NCI-H748 treated with DMSO at 0.1 percent for 48 hours (cell line): ENCODE data around the gene KCNQ1.

Source experiments
- DNase-seq: peaks from one replicate; lab custom pipeline; 2025; lab: John Stamatoyannopoulos, UW

KCNQ1 gene

DNA sequence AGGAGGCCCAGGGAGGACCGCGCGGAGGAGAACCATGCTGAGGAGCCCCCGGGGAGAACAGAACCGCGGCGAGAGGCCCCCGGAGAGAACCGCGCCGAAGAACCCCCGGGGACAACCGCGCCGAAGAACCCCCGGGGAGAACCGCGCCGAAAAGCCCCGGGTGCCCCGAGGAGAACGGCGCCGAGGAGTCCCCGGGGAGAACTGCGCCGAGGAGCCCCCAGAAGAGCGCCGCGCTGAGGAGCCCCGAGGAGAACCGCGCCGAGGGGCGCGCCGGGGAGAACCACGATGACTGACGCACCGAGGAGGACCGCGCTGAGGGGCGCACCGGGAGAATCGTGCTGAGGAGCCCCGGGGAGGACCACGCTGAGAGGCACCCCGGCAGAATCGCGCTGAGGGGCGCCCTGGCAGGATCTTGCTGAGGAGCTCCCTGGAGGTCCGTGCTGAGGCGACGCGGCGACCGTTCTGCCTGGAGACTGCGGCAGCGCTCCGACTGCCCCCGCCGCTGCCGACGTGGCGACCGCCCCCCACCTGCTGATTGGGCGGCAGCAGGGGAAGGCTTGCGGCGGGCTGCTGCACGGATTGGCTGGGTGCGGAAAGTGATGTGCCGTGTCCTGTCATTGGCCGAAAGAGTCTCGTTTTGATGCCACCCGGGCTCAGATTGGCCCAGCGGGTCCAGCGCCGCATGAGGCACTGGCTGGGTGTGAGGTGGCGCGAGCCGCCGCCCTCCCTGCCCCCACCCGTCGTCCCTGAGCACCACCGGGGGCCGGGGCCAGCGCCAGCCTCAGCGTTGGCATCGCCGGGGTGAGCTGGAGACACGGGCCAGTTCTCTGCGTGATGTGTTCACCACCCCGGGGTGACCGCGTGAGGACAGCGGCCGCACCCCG is 255.0 kb downstream of the KCNQ1 start, which contains the start of gene KCNQ1OT1:
KCNQ1OT1 (minus strand) TSS at position 464 of the 884 bp plus-strand sequence.
- DNase-seq, result peak; percentile 51

DNA sequence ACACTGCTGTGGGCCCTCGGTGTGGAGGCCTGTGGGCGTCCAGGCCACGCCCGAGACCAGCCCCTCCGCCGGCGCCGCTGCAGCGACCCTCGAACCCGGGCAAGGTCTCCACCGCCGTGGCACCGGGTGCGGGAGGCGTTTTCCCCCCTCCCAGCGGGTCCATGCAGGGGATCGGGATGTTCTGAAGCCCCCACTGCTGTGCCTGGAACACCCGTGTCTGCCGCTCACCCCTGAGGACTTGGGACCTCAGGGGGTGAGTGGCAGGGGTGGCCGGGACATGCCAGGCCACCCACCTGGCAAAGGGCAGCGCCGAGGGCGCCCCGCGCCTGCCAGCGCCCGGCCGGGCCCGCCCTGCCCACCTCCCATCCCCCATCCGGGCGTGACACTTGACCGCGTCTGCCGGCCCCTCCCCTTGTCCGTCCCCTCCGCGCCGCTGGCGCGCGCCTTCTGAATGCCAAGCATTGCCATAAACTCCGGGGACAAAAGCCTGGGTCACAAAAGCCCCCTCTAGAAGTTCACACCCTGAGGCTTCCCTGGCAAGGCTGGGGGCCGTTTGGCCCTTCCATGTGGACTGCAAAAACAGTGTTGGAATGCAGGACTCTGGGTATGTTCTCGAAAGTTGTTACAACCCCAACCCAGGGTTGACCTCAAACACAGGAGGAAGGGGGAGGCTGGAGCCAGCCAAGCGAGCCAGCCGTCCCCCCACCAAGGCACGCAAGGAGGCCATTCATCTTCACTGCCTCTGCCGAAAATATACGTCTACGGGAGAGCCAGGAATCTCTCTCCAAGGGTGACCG is 255.8 kb downstream of the KCNQ1 start:
- no peak for DNase-seq

DNA sequence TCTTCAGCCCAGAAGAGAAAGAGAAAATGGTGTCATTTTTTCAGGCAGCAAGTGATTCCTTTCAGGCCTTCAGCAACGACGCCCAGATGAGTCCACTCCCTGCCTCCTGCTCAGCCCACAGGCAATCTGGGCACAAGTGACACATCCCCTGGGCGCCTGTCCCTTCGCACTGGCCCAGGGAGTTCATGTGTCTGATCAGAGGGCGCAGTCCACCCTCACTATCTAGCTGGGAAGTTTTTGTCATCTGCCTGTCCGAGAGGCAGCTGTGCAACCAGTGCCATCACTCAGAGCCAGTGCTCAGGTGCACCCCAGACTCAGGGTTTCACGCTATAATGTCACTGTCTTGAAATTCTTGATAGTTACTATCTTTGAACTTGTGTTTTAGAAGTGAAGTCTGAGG is 256.4 kb downstream of the KCNQ1 start:
- no peak for DNase-seq

DNA sequence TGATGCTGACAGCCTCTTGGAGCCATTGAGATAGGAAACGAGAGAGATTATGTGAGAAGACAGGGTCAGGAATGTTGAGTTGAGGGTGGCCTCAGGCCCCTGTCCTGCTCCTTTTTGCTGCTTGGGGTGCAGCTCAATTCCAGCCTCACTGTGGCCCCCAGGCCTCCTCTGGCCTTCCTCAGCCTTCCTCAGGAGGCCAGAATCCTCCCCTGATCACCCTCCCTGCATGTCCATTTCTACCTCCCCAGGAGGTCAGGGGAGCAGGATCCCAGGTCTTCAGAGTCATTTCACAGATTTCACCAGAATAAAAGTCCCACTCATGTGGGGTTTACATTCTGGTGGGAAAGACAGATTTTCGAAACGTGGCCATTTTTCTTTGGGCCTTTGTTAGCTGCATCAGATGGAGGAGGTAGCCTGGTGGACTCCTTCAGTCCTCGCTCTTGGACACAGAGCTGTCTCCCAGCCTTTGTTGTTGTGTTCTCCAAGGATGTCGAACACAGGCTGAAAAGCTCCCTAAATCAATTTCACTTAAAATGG is 257.2 kb downstream of the KCNQ1 start:
- no peak for DNase-seq

DNA sequence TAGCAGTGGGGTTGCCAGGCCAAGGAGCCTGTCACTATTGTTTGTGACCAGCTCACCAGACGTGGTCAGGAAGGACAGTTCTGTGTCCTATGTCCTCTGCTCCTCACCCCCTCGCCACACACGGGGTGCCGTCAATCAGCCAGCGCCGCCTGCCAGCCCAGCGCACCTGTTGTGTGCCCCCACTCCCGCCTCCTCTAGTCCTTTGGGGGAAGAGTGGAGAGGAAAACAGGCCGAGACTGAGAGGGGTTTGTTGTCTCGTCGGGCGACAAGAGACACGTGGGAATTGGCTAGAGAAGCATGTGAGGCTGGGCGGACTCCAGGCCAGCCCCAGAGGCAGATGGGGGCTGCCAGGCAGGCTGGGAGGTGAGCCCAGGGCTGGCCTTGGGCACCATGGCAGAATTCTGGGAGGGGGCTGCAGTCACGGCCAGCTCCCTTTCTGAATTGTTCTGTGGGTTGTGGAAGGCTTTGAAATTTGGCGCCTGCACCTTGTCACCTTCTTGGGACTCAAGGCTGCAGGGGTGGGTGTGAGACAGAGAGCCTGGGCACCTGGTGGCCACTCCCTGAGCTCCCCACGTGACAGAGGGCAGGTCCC is 258.1 kb downstream of the KCNQ1 start:
- DNase-seq, result no peak

DNA sequence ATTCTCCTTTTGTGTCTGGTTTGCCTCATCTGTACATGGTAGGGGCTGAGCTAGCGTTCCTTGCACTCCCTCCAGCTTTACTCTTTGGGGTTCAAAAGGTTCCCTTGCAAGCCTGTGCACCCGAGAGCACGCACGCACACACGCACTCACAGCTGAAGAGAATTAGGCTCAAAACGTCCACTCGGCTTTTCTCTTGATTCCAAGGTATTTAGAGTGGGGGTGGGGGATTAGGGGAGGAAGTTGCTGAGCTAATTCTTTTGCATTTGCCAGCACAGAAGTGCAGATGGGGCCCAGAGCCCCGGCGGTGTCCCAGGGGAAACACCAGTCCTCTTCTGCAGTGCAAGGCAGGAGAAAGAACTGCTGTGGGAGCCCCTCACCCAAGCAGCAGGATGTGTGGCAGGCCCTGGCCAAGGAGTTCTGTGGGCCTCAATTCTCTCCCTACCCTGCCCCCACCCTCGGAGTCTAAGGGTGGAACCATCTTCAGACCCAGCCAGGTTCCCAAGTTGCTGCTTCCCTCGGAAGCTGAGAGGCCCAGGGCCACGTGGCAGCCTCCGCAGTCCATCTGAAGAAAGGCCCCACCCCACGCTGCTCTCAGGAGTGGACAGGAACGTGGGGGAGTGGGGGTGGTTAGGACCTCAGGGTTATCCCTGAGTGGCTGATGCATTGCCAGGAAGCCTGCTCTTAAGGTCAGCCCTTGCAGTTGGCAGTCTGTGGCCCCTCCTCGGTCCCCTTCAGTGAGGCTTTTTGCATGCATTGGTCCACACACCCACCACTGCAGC is 258.7 kb downstream of the KCNQ1 start:
- DNase-seq, result no peak

DNA sequence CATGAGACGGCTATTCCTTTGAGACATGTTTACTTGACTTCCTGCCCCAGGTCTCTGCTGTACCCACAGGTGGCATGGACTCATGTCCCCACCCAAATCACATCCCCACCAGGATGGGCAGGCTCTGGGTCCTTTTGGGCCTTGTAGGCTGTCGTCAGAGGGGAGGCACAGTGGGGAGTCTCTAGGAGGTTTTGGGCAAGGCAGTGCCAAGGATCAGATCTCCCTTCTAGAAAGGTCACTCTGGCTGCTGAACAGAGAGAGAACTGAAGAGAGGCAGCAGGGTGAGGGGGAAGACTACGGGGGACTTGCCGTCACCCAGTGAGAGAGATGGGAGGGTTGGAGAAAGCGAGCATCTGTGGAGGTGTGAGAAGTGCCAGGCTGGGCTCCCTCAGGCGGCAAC is 259.5 kb downstream of the KCNQ1 start:
- DNase-seq, result no peak

DNA sequence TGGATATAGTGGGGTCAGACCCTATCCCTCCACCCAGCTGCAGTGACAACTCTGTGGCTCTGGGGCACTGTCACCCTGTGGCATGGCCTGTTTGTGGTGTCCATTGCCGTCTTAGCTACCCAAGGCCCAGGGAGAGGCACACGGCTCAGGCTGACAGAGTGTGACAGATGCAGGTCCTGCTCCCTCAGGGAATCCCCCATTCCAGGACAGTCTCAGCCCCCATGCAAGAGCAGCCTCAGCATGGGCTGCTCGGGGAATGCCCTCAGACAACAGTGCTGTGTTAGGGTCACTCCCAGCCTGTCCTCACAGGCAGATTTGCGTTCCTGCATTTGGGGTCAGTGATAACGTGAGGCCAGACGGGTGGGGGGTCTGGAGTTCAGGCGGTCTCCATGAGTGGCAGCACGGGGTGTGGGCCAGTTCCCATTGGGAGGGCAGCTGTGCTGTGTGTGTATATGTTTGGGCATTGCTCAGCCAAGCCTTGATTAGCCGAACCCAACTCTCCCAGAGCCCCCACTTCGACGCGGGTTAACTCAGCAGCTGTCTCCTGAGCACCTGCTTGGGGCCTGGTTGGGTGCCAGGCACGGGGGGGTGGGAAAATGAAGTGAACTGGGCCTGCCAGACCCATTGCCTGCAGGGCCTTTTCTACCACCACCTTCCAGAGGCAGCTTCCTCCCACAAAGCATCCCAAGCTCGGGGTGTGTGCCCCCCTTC is 260.2 kb downstream of the KCNQ1 start:
- no peak for DNase-seq

DNA sequence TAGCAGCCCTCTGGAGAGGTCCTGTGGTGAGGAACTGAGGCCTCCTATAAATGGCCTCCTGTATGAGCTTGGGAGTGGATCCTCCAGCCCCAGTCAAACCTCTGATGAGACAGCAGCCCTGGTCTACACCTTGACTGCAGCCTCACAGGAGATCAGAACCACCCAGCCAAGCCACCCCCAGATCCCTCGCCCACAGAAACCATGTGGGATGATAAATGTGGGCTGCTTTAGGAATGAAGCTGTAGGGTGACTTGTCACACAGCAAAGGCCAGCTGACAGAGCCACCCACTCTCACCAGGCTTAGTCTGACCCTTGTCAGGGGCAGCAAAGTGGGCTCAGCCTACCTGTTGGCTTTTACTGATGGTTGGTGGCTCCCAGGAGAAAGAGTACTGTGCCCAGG is 261.5 kb downstream of the KCNQ1 start:
- DNase-seq, result no peak

DNA sequence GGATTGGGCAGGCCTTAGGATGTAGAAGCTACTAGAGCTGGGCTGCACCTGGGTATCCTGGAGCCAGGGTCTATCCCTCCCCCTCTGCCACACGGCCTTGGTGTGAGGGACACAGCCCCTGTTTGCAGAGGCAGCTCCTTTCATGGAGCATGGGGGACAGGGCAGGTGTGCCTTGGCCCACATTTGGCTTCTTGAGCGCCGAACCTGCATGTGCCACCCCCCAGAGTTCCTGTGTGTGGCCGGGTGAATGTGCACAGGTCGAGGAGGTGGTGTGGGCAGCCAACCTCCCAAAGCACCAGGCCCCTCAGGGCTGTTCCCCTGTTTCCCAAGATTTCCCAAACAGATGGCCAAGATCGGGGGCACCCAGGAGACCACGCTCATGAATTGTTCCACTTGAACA is 262.9 kb downstream of the KCNQ1 start:
- DNase-seq, result no peak

DNA sequence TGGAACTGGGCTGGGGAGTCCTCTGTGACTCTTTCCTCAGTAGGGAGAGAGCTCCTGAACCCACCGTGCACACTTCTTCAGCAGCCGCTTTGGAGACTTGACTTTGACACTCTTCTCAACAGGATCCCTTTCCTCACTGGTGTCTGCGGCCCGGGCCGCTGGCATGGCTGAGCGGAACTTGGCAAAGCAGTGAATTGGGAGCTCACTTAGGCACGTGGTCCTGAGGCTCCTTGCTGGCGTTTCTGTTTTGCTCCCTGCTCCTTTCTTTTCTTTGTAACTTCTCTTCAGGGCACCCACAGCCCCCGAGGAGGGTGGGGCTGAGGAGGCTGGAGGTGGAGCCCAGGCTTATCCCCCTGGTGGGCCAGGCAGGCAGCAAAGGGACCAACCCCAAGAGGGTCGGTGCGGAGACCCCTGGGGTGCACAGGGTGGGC is 263.4 kb downstream of the KCNQ1 start:
- DNase-seq, result no peak

DNA sequence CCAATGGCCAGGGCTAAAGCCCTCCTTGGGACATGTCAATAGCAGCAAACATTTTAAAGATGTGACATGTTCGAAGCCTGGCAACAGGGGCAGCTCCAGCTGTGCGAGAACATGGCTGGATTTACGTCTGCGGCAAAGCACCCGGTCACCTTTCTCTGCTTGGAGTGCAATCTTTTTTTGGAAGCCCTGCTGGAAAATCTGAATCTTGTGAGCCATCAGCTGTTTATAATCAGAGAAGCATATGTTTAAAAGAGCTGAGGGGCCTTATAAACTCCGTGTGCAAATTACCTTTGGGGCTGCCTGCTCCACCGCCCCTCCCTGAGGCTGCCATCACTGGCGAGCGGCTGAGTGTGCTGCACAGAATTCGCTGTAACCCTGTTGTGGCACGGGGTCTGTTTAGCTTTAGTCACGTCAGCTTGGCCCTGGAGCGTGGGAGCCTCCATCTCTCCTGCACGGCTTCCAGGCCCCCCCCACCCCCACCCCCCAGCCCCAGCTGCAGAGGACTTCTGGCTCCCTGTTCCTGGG is 264.0 kb downstream of the KCNQ1 start:
- DNase-seq, result no peak

DNA sequence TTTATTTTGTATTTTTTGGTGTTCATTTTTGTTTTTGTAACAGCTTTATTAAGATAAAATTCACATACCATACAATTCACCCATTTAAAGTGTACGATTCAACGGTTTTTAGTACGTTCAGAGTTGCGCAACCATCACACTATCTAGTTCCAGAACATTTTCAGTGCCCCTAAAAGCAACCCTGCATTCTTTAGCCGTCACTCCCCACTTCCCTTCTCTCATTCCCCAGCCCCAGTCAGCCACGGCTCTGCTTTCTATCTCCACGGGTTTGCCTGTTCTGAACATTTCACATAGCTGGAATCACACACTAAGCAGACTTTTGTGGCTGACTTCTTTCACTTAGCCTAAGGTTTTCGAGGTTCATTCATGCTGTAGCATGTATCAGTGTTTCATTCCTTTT is 264.6 kb downstream of the KCNQ1 start:
- DNase-seq, result no peak

DNA sequence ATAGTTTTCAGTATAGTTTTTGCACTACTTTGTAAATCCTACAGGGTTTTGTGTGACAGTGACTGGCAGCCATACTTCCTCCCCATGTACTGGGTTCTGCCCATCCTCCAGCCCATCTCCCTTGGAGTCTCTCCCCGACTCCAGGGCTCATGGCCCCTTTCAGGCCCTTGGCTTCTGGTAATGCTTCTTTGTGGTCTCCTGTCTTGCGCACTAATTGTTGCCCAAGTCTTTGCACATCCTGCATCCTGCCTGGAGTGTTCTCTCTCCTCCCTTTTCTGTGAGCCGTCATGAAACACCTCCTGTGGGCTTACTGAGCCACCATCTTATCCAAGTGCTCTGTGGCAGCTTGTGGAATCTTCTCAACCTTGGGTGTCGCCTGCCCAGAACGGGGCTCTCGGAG is 266.4 kb downstream of the KCNQ1 start:
- DNase-seq, result no peak

DNA sequence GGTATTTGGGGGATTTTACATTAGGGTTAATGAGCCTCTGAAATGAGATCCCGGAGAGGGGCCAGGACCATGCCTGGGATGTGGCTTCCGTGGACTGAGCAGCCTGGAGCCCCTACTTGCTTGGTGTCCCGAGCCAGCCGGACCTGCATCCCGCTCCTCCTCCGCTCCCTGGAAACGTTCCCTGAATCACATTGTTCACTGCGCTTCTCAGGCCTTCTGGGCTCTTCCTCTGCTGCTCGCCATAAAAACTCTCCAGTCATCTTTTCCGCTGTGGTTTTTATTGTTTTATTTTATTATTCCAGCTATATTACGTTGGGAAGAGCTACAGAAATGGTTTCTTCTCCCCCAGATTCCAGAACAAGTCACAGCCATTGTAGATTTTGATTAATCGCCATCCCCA is 268.3 kb downstream of the KCNQ1 start:
- DNase-seq, result no peak

DNA sequence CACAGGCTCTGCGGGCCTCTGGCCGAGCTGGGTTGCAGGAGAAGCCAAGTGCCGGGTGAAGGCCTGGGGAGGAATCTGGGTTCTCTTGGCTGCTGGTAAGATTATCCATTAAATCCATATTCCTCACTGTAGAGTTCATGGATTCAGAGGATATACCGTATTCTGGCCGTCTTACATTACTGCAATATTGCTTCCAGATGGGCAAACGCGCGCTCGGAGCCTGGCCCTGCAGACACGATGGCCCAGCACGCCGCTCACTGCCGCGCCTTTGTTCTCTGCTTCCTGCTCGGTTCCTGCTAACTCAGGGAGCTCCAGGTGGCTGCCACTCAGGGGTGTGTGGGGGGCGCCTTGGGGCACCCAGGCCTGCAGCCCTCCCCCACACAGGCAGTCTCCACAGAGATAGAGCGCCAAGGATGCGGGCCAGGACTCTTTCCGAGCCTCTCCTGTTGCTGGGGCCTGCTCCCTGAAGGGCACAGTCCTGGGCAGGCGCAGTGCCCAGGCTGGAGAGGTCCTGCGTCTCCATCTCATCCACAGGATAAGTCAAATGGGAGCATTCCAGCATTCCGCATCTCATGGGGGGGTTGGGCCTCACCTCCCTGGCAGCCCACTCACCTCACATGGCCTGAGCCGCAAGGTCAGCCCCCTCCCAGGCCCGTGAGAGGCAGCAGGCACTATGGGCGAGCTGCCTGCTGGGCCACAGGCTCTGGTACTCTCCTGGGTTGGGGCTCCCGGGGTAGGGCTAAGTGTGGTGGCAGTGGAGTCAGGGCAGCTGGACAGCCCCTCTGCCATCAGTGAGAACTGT is 269.1 kb downstream of the KCNQ1 start:
- DNase-seq, result no peak

DNA sequence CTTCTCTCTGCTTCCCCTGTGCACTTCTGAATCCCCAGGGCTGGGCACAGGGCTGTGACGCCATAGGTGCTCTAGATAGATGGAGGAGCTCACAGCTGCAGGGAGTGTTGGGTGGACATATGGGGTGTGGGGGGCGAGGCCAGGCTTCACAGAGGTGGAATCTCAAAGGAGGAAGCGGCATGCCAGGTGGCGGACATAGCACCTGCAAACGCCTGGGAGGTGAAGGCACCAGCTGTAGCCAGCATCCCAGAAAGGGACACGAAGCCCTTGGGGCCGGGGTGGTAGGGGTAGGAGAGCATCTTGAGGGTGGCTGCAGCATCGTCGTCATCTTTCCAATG is 269.6 kb downstream of the KCNQ1 start:
- DNase-seq, result no peak

DNA sequence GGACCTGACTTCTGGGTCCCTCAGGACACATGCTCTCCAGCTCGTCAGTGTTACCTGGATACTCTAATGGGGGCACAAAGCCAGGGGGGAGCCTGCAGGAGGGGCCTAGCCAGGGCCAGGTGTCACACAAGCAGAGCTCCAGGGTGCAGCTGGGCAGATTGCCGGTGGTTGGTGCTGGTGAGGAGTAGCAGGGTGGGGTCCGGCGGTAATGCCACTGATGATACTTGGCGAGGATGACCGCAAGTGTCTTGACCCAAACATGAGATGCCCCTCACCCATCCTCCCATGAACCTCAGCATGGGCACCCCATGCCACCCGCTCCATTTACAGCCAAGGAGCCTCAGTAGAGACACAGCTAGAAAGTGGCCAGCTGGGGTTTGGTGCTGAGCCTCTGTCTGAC is 270.1 kb downstream of the KCNQ1 start:
- DNase-seq, result no peak

DNA sequence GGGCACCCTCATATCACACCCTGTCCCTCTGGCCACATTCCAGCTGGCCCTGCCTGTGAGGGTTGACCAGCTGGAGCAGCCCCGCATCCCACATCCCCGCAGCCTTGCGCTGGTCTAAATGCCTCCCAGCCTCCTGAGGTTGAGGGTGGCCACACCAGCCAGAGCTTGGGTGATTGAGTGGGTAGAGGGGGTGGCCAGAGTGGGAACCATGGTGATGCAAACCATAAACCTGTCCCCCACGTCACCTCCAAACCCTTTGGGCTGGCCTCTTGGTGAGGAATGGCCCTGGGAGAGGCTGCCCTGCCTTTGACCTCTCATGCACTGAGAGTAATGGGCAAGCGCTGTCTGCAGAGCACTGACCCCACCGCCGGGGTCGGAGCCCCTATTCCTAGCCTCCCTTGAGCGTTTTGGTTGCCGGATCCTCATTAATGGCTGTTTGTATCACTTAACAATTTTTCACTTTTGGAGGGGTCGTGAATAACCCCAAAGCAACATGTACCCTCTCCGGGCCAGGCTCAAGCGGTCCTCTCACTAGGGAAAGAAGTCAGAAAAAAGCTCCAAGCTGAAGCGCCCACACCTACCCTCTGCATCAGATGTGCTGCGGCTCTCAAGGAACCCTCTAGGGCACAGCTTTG is 271.0 kb downstream of the KCNQ1 start:
- no peak for DNase-seq
